IPS-20b (cell line): ENCODE measurements around the gene CXCR2.
"Not testable (repeated sequence)": the region's sequence is repeated elsewhere in the genome, so short reads cannot be mapped to it uniquely, and the experiment has no call there.

Source experiments
- H3K27ac ChIP-seq: one replicate; pipeline ENCODE4 v1.5.1; 2013; ENCODE audit warnings: low read length
- H3K27me3 ChIP-seq: 2 replicates; pipeline ENCODE4 v1.6.1; 2013; ENCODE audit warnings: mild to moderate bottlenecking, low read length, inconsistent platforms; ENCODE audit not compliant: insufficient read depth
- H3K36me3 ChIP-seq: 2 replicates; pipeline ENCODE4 v1.6.1; 2013; ENCODE audit warnings: low read depth, mild to moderate bottlenecking, inconsistent platforms, low read length, moderate library complexity; ENCODE audit not compliant: insufficient read depth
- H3K4me1 ChIP-seq: 2 replicates; pipeline ENCODE4 v1.6.1; 2013; ENCODE audit warnings: mild to moderate bottlenecking, control low read depth, inconsistent platforms, low read length, moderate library complexity; ENCODE audit not compliant: insufficient read depth
- H3K4me3 ChIP-seq: 2 replicates; pipeline ENCODE4 v1.5.1; 2013; ENCODE audit warnings: mild to moderate bottlenecking, low read length, inconsistent platforms
- H3K9ac ChIP-seq: 2 replicates; pipeline ENCODE4 v1.6.1; 2013; ENCODE audit warnings: low read depth, mild to moderate bottlenecking, inconsistent platforms, low read length, moderate library complexity
- H3K9me3 ChIP-seq: 2 replicates; pipeline ENCODE4 v1.6.1; 2013; ENCODE audit warnings: mild to moderate bottlenecking, low read depth, low read length, inconsistent platforms; ENCODE audit not compliant: insufficient read depth

Gene CXCR2

DNA sequence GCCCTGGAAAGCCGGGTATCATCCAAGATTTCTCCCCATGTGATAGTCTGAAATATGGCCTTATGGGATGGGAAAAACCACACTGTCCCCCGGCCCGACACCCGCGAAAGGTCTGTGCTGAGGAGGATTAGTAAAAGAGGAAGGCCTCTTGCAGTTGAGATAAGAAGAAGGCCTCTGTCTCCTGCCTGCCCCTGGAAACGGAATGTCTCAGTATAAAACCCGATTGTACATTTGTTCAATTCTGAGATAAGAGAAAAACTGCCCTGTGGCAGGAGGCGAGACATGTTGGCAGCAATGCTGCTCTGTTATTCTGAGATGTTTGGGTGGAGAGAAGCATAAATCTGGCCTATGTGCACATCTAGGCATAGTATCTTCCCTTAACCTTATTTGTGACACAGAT is 30.0 kb upstream of the CXCR2 start:
- Histone ChIP-seq H3K4me1 (no peaks in the 10 kb centered on the region), H3K27ac (no peak overlapping the region), H3K9me3 (no peaks in the 10 kb centered on the region), H3K36me3 (no peaks in the 10 kb centered on the region), H3K4me3 (no peak overlapping the region), H3K27me3 (no peaks in the 10 kb centered on the region; the same call in 1 of the 2 replicates), H3K9ac (no peak overlapping the region)

DNA sequence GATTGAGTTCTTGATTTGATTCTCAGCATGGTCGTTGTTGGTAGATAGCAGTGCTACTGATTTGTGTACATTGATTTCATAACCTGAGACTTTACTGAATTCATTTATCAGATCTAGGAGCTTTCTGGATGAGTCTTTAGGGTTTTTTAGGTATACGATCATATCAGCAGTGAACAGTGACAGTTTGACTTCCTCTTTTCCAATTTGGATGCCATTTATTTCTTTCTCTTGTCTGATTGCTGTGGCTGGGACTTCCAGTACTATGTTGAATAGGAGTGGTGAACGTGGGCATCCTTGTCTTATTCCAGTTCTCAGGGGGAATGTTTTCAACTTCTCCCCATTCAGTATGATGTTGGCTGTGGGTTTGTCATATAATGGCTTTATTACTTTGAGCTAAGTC is 27.9 kb upstream of the CXCR2 start:
- no peaks in the 10 kb centered on the region for H3K36me3 ChIP-seq
- H3K9me3 ChIP-seq: no peaks in the 10 kb centered on the region
- H3K4me3 ChIP-seq: no peak overlapping the region
- H3K9ac ChIP-seq: no peak overlapping the region
- H3K4me1 ChIP-seq: no peaks in the 10 kb centered on the region
- H3K27ac ChIP-seq: no peak overlapping the region
- H3K27me3 ChIP-seq: no peaks in the 10 kb centered on the region; the same call in 1 of the 2 replicates

GRCh38 chr2:218108834-218109233 is 17.0 kb upstream of the CXCR2 start:
- H3K9me3 ChIP-seq: peaks cover 27% of the 10 kb centered on the region
- H3K27ac ChIP-seq, H3K27me3 ChIP-seq, H3K9ac ChIP-seq, H3K4me3 ChIP-seq, H3K36me3 ChIP-seq, H3K4me1 ChIP-seq: not testable (repeated sequence)

DNA sequence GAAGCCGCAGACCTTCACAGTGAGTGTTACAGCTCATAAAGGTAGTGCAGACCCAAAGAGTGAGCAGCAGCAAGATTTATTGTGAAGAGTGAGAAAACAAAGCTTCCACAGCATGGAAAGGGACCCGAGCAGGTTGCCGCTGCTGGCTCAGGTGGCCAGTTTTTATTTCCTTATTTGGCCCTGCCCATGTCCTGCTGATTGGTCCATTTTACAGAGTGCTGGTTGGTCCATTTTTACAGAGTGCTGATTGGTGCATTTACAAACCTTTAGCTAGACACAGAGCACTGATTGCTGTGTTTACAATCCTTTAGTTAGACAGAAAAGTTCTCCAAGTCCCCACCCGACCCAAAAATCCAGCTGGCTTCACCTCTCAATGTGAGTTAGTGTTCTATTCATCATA is 4.0 kb upstream of the CXCR2 start:
- H3K9me3 ChIP-seq: peaks cover 12% of the 10 kb centered on the region
- H3K27ac ChIP-seq, H3K9ac ChIP-seq, H3K4me3 ChIP-seq, H3K36me3 ChIP-seq, H3K27me3 ChIP-seq: not testable (repeated sequence)
- H3K4me1 ChIP-seq: peaks cover 13% of the 10 kb centered on the region

DNA sequence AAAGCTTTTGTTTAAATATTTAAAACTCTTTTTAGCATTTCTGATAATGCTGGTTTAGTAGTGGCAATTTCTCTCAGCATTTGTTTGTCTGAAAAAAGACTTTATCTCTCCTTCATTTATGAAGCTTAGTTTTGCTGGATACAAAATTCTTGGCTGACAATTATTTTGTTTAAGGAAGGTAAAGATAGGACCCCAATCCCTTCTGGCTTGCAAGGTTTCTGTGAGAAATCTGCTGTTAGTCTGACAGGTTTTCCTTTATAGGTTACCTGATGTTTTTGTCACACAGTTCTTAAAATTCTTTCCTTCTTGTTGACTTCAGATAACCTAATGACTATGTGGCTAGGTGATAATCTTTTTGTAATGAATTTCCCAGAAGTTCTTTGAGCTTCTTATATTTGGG is 3.5 kb upstream of the CXCR2 start:
- peaks cover 15% of the 10 kb centered on the region for H3K4me1 ChIP-seq
- not testable (repeated sequence) for H3K36me3 ChIP-seq, H3K27ac ChIP-seq, H3K27me3 ChIP-seq, H3K9me3 ChIP-seq, H3K4me3 ChIP-seq, H3K9ac ChIP-seq

GRCh38 chr2:218123986-218124385 is 1.8 kb upstream of the CXCR2 start:
- Histone ChIP-seq H3K36me3 (no peaks in the 10 kb centered on the region), H3K4me3 (no peak overlapping the region)

DNA sequence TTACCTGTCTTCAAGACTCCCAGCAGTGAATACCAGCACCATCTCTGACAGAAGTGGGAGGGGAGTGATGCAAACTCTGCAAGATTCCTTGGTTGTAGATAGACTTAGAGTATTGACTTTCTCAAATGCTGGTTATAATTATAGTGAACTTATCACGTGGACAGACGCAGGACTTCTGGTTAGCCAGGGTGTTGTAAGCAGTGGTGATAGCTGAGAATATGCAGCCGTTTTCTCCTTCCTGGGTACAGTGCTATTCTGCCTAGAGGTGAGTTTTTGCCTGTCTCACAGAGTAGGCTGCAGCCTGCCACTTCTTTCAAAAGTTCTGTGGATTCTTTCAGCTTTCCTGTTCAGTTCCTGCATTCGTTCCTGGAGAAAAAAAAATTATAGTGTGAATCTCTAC is 733 bp upstream of the CXCR2 start:
- Histone ChIP-seq H3K9ac (no peak overlapping the region), H3K4me3 (no peak overlapping the region), H3K27ac (no peak overlapping the region), H3K9me3 (peaks cover 4% of the 10 kb centered on the region; the same call in 1 of the 2 replicates), H3K4me1 (peaks cover 15% of the 10 kb centered on the region), H3K36me3 (no peaks in the 10 kb centered on the region), H3K27me3 (no peaks in the 10 kb centered on the region)

More at GRCh38 chr2:218123986-218124385, 1.8 kb upstream of the CXCR2 start:
- Histone ChIP-seq H3K4me1 (peaks cover 15% of the 10 kb centered on the region), H3K9me3 (peaks cover 4% of the 10 kb centered on the region; the same call in 1 of the 2 replicates), H3K9ac (no peak overlapping the region), H3K27ac (no peak overlapping the region), H3K27me3 (no peaks in the 10 kb centered on the region)

DNA sequence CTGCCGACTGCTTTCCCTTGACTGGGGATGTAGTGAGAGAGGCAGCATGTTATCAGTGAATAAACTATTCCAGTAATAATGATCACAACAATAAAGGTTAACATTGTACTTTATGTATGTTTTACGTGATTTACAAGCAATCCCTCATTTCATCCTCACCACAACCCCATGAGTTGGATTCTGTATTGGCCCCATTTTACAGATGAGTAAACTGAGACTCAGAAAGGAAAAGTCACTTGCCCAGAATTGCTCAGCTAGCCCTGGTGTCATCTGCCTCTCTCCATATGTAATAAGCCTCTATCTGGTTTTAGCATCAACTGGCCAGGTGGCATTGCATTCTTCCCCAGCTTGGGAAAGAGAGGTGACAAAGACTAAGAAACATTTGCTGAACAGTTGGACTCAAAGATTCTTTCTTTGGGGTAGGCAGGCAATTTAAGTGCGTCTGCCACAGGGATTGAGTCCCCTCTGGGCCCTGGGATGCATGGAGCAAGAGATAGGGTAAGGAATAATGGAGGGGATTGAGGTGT is 2.2 kb downstream of the CXCR2 start:
- Histone ChIP-seq H3K4me1 (peaks cover 15% of the 10 kb centered on the region), H3K36me3 (no peaks in the 10 kb centered on the region), H3K27ac (no peak overlapping the region), H3K9ac (no peak overlapping the region), H3K4me3 (no peak overlapping the region), H3K9me3 (no peaks in the 10 kb centered on the region), H3K27me3 (no peaks in the 10 kb centered on the region)

DNA sequence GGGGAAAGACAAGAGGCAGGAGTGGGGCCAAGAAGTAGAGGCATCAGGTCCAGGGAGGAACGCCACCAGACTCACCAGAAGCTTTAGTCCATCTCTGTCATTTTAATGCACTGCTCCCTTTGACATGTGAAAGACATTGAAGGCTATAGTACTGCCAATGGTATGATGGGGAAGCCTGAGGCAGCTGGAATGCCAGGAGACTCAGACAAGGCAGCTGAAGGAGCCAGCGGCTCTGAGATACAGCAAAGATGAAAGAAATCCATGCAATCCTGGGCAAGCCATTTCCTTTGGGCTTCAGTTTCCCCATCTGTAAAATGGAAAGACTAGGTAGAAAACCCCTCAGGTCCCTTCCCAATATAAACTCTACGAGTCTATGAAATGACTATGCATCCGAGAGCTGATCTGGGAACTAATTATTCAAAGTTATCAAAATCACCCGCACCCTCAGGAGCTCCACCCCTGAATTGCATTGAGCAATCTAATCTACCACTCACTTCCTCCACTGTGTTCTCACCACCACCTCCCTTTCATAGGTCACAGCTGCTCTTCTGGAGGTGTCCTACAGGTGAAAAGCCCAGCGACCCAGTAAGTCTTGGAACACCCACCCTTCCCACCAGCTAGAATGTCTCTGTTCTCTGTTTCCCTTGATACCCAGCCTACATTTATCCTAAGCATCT is 3.1 kb downstream of the CXCR2 start:
- Histone ChIP-seq H3K4me3 (no peak overlapping the region), H3K36me3 (no peaks in the 10 kb centered on the region), H3K9me3 (no peaks in the 10 kb centered on the region), H3K4me1 (peaks cover 15% of the 10 kb centered on the region), H3K27me3 (no peaks in the 10 kb centered on the region), H3K9ac (no peak overlapping the region), H3K27ac (no peak overlapping the region)

- no peaks in the 10 kb centered on the region for H3K27me3 ChIP-seq
- no peaks in the 10 kb centered on the region for H3K36me3 ChIP-seq
- H3K4me3 ChIP-seq: no peak overlapping the region
- H3K9ac ChIP-seq: no peak overlapping the region
- H3K4me1 ChIP-seq: peaks cover 15% of the 10 kb centered on the region
- no peak overlapping the region for H3K27ac ChIP-seq
- no peaks in the 10 kb centered on the region for H3K9me3 ChIP-seq
Observed at GRCh38 chr2:218129458-218130135, 3.8 kb downstream of the CXCR2 start.

- no peaks in the 10 kb centered on the region for H3K27me3 ChIP-seq
- no peak overlapping the region for H3K9ac ChIP-seq
- H3K9me3 ChIP-seq: no peaks in the 10 kb centered on the region
- H3K27ac ChIP-seq: no peak overlapping the region
- no peaks in the 10 kb centered on the region for H3K36me3 ChIP-seq
- peaks cover 12% of the 10 kb centered on the region for H3K4me1 ChIP-seq
- no peak overlapping the region for H3K4me3 ChIP-seq
Observed at GRCh38 chr2:218130377-218130776, 4.5 kb downstream of the CXCR2 start.

DNA sequence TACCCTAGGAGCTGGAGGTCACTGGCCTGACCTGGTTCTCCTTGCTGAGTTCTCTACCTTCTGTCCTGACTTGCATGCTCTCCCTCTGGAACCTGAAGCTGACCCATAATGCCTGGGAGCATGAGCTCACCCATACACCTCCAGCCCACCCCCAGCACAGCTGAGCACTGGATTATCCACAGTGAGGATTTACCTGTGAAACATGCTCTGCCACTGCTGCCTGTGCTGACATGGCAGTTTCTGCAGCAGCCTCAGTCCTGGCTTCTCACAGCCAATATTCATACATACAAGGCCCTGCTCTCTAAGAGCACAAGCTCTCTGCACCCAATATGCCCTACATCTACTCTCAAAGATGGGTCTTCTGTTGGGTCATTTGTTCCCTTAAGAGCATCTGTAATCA is 5.0 kb downstream of the CXCR2 start:
- Histone ChIP-seq H3K27ac (no peak overlapping the region), H3K9me3 (no peaks in the 10 kb centered on the region), H3K4me3 (no peak overlapping the region), H3K4me1 (peaks cover 7% of the 10 kb centered on the region; the same call in 1 of the 2 replicates), H3K27me3 (no peaks in the 10 kb centered on the region), H3K36me3 (no peaks in the 10 kb centered on the region), H3K9ac (no peak overlapping the region)
